ENCODE measurements around the gene VPS26C. TPM values are rescaled to one million over a fixed set of nuclear protein-coding genes. Genes with fewer than 3 reads are reported as not detected.

Gene VPS26C
- polyA plus RNA-seq, 3 donors from 2014 or later = 67.7 to 95.1 (median 90.8) TPM

- peak overlapping the region in 1 of 6 donors; percentile 46 for H3K27ac Mint-ChIP-seq
These were observed 67.8 kb downstream of the VPS26C start for GRCh38 chr21:37199057-37199924.

GRCh38 chr21:37197746-37198145 is 69.4 kb downstream of the VPS26C start:
- Mint-ChIP-seq H3K36me3 (peaks cover 37 to 56% (median 48%) of the 10 kb centered on the region in 3 donors), H3K27me3 (ENCODE audit: low read depth in 3 of 3) (peaks cover 0 to 3% (median 2%) of the 10 kb centered on the region in 3 donors), H3K27ac (no peak overlapping the region), H3K9me3 (no peaks in the 10 kb centered on the region), H3K4me3 (no peak overlapping the region), H3K4me1 (no peaks in the 10 kb centered on the region)
- no peak for DNase-seq

More at GRCh38 chr21:37199057-37199924, 67.8 kb downstream of the VPS26C start:
- no peaks in the 10 kb centered on the region for H3K4me1 Mint-ChIP-seq
- H3K36me3 Mint-ChIP-seq = peaks cover 32 to 59% (median 47%) of the 10 kb centered on the region in 3 donors
- no peak for DNase-seq
- H3K9me3 Mint-ChIP-seq = no peaks in the 10 kb centered on the region
- peaks cover 0 to 4% (median 3%) of the 10 kb centered on the region in 3 donors for H3K27me3 Mint-ChIP-seq (ENCODE audit: low read depth in 3 of 3)
- H3K4me3 Mint-ChIP-seq = no peak overlapping the region

GRCh38 chr21:37196847-37197246 is 70.3 kb downstream of the VPS26C start:
- H3K4me1 Mint-ChIP-seq = peaks cover 3 to 5% of the 10 kb centered on the region in 2 donors
- no peak overlapping the region for H3K4me3 Mint-ChIP-seq
- peaks cover 0 to 3% (median 2%) of the 10 kb centered on the region in 3 donors for H3K27me3 Mint-ChIP-seq (ENCODE audit: low read depth in 3 of 3)
- H3K36me3 Mint-ChIP-seq = peaks cover 38 to 56% (median 42%) of the 10 kb centered on the region in 3 donors
- peak overlapping the region in 1 of 6 donors; percentile 46 for H3K27ac Mint-ChIP-seq
- DNase-seq = no peak
- no peaks in the 10 kb centered on the region for H3K9me3 Mint-ChIP-seq

DNA sequence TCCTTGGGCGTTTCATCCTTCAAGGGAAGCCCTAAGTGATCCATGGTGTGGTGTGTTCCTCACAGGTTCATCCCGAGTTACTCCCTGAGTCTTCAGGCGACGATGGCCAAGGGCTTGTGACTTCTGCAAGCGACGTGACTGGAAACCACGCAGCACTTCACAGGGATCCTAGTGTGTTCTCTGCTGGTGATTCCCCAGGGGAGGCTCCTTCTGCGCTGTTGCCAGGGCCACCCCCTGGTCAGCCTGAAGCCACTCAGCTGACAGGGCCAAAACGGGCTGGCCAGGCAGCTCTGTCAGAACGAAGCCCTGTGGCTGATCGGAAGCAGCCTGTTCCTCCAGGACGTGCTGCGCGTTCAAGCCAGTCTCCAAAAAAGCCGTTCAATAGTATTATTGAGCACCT is 71.5 kb downstream of the VPS26C start:
- no peak overlapping the region for H3K4me3 Mint-ChIP-seq
- peaks cover 0 to 3% (median 2%) of the 10 kb centered on the region in 3 donors for H3K27me3 Mint-ChIP-seq (ENCODE audit: low read depth in 3 of 3)
- peaks cover 6% of the 10 kb centered on the region in 2 donors for H3K4me1 Mint-ChIP-seq
- no peak for DNase-seq
- no peaks in the 10 kb centered on the region for H3K9me3 Mint-ChIP-seq
- H3K27ac Mint-ChIP-seq = no peak overlapping the region
- H3K36me3 Mint-ChIP-seq = peaks cover 41 to 54% (median 45%) of the 10 kb centered on the region in 3 donors

GRCh38 chr21:37195059-37195458 is 72.1 kb downstream of the VPS26C start:
- peaks cover 39 to 51% (median 42%) of the 10 kb centered on the region in 3 donors for H3K36me3 Mint-ChIP-seq
- peaks cover 6% of the 10 kb centered on the region in 2 donors for H3K4me1 Mint-ChIP-seq
- H3K4me3 Mint-ChIP-seq = no peak overlapping the region
- H3K27me3 Mint-ChIP-seq (ENCODE audit: low read depth in 3 of 3) = peaks cover 0 to 3% (median 2%) of the 10 kb centered on the region in 3 donors
- no peaks in the 10 kb centered on the region for H3K9me3 Mint-ChIP-seq
- peak overlapping the region in 1 of 6 donors; percentile 30 for H3K27ac Mint-ChIP-seq
- no peak for DNase-seq

DNA sequence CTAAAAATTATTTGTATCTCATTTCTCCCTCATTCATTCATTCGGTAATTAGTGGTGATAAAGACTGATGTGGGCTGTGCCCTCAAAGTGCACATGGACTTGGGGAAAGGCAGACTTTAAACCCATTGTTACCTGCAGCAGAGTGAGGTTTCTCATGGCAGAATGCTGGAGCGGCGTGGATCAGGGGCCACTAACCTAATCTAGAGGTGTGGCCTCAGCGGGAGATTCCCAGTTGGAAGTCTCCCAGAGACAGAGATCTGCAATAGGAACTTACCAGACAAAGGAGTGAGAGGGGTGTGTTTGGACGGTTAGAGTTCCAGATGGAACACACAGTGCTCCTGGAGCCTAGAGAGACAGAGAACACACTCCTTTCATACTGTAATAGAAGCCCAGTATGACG is 73.5 kb downstream of the VPS26C start:
- Mint-ChIP-seq H3K9me3 (no peaks in the 10 kb centered on the region), H3K36me3 (peaks cover 37 to 50% (median 43%) of the 10 kb centered on the region in 3 donors), H3K4me3 (no peak overlapping the region), H3K27ac (no peak overlapping the region), H3K4me1 (peaks cover 6% of the 10 kb centered on the region in 2 donors), H3K27me3 (ENCODE audit: low read depth in 3 of 3) (peaks cover 0 to 3% (median 2%) of the 10 kb centered on the region in 3 donors)
- no peak for DNase-seq

DNA sequence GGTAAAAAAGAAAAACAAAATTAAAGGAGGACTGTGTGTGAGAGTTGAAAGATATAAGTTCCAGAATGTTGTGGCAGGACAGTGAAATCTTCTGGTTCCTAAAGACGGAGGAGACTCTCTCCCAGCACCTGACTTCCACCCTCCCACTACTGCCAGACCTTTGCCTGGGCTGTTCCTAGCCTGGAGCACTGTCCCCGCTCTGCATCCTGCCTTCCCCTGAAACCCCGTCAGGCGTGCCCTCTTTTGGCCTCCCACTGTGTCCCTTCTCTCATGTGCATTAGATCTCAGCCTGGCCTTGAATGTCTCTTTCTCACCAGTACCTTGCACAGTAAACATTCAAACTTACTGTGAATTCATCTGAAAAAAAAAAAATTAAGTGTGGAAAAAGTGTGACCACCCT is 74.1 kb downstream of the VPS26C start:
- H3K36me3 Mint-ChIP-seq = peaks cover 36 to 52% (median 44%) of the 10 kb centered on the region in 3 donors
- no peak overlapping the region for H3K4me3 Mint-ChIP-seq
- DNase-seq = no peak
- peaks cover 0 to 2% (median under 1%) of the 10 kb centered on the region in 3 donors for H3K27me3 Mint-ChIP-seq (ENCODE audit: low read depth in 3 of 3)
- peaks cover 6% of the 10 kb centered on the region in 2 donors for H3K4me1 Mint-ChIP-seq
- H3K27ac Mint-ChIP-seq = no peak overlapping the region
- no peaks in the 10 kb centered on the region for H3K9me3 Mint-ChIP-seq

- Mint-ChIP-seq H3K27me3 (ENCODE audit: low read depth in 3 of 3) (peaks cover 0 to 2% (median 0%) of the 10 kb centered on the region in 3 donors), H3K36me3 (peaks cover 34 to 48% (median 47%) of the 10 kb centered on the region in 3 donors), H3K27ac (peak overlapping the region in 1 of 6 donors; percentile 53)
These were observed 75.1 kb downstream of the VPS26C start for GRCh38 chr21:37192019-37192418.

GRCh38 chr21:37188825-37189224 is 78.3 kb downstream of the VPS26C start:
- Mint-ChIP-seq H3K27ac (no peak overlapping the region), H3K27me3 (ENCODE audit: low read depth in 3 of 3) (peaks cover 0 to 2% (median 0%) of the 10 kb centered on the region in 3 donors), H3K9me3 (no peaks in the 10 kb centered on the region), H3K4me1 (peaks cover 6% of the 10 kb centered on the region in 2 donors), H3K4me3 (no peak overlapping the region), H3K36me3 (peaks cover 18 to 48% (median 42%) of the 10 kb centered on the region in 3 donors)
- no peak for DNase-seq

More at GRCh38 chr21:37192019-37192418, 75.1 kb downstream of the VPS26C start:
- H3K9me3 Mint-ChIP-seq = no peaks in the 10 kb centered on the region
- DNase-seq = no peak
- no peak overlapping the region for H3K4me3 Mint-ChIP-seq
- H3K4me1 Mint-ChIP-seq = peaks cover 6% of the 10 kb centered on the region in 2 donors

GRCh38 chr21:37186983-37187382 is 80.2 kb downstream of the VPS26C start:
- Mint-ChIP-seq H3K4me3 (no peak overlapping the region), H3K27ac (no peak overlapping the region), H3K36me3 (peaks cover 12 to 39% (median 25%) of the 10 kb centered on the region in 3 donors), H3K27me3 (ENCODE audit: low read depth in 3 of 3) (peaks cover 0 to 2% (median 0%) of the 10 kb centered on the region in 3 donors), H3K4me1 (peaks cover 3 to 5% of the 10 kb centered on the region in 2 donors), H3K9me3 (no peaks in the 10 kb centered on the region)
- DNase-seq = no peak

DNA sequence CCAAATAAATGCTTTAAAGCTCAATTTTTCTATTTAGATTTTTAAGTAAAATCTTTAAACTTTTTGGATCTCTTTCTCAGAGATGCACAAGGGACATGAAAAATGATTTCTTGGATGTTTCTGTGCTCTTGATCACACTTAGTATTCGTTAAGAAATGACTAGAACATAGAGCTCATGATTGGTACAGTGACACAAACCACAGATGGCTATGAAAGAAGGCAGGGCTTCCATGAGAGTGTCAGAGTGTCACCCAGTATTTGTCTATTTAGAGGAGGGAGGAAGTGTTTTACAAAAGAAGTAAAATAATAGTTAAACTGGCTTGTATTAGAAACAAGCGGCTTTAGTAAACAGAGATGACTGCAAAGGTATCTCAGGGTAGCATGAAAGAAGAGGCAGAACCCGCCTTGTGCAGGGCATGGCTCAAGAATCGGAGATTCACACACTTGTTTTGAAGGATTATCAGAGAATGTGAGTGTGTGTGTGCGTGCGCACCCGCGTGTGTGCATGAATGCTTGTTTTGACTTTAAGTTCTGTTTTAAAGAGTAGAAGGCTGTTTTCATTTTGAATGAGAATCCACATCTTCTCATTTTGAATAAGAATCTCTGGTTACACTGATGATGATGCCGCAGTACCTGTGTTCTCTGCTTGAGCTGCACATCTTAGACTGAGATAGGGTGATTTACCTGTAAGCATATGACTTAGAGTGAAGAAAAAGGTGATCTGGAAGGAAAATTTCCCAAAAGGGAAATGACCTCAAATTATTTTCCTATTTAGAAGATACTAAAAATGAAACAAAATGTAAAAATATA is 82.1 kb downstream of the VPS26C start:
- peaks cover 0 to 2% of the 10 kb centered on the region in 2 donors for H3K4me1 Mint-ChIP-seq
- H3K4me3 Mint-ChIP-seq = no peak overlapping the region
- H3K9me3 Mint-ChIP-seq = no peaks in the 10 kb centered on the region
- no peak for DNase-seq
- peaks cover 10 to 36% (median 25%) of the 10 kb centered on the region in 3 donors for H3K36me3 Mint-ChIP-seq
- peaks cover 0 to 2% (median 0%) of the 10 kb centered on the region in 3 donors for H3K27me3 Mint-ChIP-seq (ENCODE audit: low read depth in 3 of 3)
- H3K27ac Mint-ChIP-seq = peak overlapping the region in 1 of 6 donors; percentile 3

DNA sequence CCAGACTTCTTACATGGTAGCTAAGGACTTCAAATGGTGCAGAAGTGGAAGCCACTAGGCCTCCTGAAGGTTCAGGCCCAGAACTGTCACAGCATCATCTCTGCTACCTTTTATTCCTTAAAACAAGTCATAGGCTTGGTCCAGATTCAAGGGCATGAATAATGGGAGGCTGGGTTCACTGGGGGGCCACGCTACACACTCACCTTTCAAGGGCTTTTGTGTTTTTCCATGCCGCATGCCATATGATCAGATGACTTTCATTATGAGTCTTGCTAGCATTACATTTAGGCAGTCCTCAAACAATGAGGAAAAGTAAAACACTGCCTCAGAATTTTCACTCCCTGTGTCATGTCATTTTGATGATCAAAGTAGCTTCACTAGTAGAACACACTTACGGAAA is 83.4 kb downstream of the VPS26C start:
- peaks cover 0 to 2% of the 10 kb centered on the region in 2 donors for H3K4me1 Mint-ChIP-seq
- H3K27me3 Mint-ChIP-seq (ENCODE audit: low read depth in 3 of 3) = peaks cover 0 to 2% (median 0%) of the 10 kb centered on the region in 3 donors
- H3K9me3 Mint-ChIP-seq = no peaks in the 10 kb centered on the region
- peak overlapping the region in 1 of 6 donors; percentile 34 for H3K27ac Mint-ChIP-seq
- no peak for DNase-seq
- no peak overlapping the region for H3K4me3 Mint-ChIP-seq
- H3K36me3 Mint-ChIP-seq = peaks cover 13 to 36% (median 27%) of the 10 kb centered on the region in 3 donors

- H3K36me3 Mint-ChIP-seq = peaks cover 22 to 46% (median 26%) of the 10 kb centered on the region in 3 donors
- H3K9me3 Mint-ChIP-seq = no peaks in the 10 kb centered on the region
- peaks cover 0 to 2% of the 10 kb centered on the region in 2 donors for H3K4me1 Mint-ChIP-seq
- no peak for DNase-seq
- peak overlapping the region in 3 of 6 donors; percentile 13 to 57 (median 34) for H3K27ac Mint-ChIP-seq
- H3K4me3 Mint-ChIP-seq = no peak overlapping the region
- H3K27me3 Mint-ChIP-seq (ENCODE audit: low read depth in 3 of 3) = peaks cover 0 to 2% (median 0%) of the 10 kb centered on the region in 3 donors
These were observed 84.9 kb downstream of the VPS26C start for GRCh38 chr21:37182222-37182621.

Measured in immature natural killer cell (primary cell).